Osteocyte (in vitro differentiated cells): ENCODE data around the gene RTN4. TPM values are rescaled to one million over a fixed set of nuclear protein-coding genes. Genes with fewer than 3 reads are reported as not detected.
"Not testable (repeated sequence)": the region's sequence is repeated elsewhere in the genome, so short reads cannot be mapped to it uniquely, and the experiment has no call there.

Experiments used
- DNase-seq: peaks from one replicate; pipeline ENCODE4 v3.0.0; 2021; ENCODE audit warnings: mixed read lengths; ENCODE audit not compliant: unreplicated experiment; ENCODE audit errors: extremely low spot score
- H3K27ac Mint-ChIP-seq: one replicate; pipeline ENCODE4 v1.8.0; 2021; ENCODE audit warnings: mild to moderate bottlenecking, mixed read lengths; ENCODE audit not compliant: unreplicated experiment
- H3K27me3 Mint-ChIP-seq: one replicate; pipeline ENCODE4 v1.8.0; 2021; ENCODE audit warnings: mixed read lengths; ENCODE audit not compliant: unreplicated experiment
- H3K36me3 Mint-ChIP-seq: one replicate; pipeline ENCODE4 v1.8.0; 2021; ENCODE audit warnings: mixed read lengths; ENCODE audit not compliant: unreplicated experiment
- H3K4me1 Mint-ChIP-seq: one replicate; pipeline ENCODE4 v1.8.0; 2021; ENCODE audit warnings: mixed read lengths; ENCODE audit not compliant: unreplicated experiment
- H3K4me3 Mint-ChIP-seq: one replicate; pipeline ENCODE4 v1.8.0; 2021; ENCODE audit warnings: mild to moderate bottlenecking, moderate library complexity, mixed read lengths; ENCODE audit not compliant: unreplicated experiment
- H3K9me3 Mint-ChIP-seq: one replicate; pipeline ENCODE4 v1.8.0; 2021; ENCODE audit warnings: mixed read lengths; ENCODE audit not compliant: unreplicated experiment
- CTCF ChIP-seq: fragments of 200-600 bp; sonication (generic); IDR thresholded peaks from 2 replicates; pipeline ENCODE4 v1.5.0; 2021; ENCODE audit warnings: antibody characterized with exemption, mild to moderate bottlenecking, moderate library complexity
- total RNA-seq: library from RNA; stranded (reverse); gene quantifications from 2 replicates; pipeline ENCODE4 v1.2.1, GENCODE V29; 2021

RTN4 gene
- total RNA-seq, 1 donor from 2014 or later = 532 TPM

- no peaks in the 10 kb centered on the region for H3K36me3 Mint-ChIP-seq
These were observed 7.2 kb upstream of the RTN4 start for GRCh38 chr2:55057474-55057873.

DNA sequence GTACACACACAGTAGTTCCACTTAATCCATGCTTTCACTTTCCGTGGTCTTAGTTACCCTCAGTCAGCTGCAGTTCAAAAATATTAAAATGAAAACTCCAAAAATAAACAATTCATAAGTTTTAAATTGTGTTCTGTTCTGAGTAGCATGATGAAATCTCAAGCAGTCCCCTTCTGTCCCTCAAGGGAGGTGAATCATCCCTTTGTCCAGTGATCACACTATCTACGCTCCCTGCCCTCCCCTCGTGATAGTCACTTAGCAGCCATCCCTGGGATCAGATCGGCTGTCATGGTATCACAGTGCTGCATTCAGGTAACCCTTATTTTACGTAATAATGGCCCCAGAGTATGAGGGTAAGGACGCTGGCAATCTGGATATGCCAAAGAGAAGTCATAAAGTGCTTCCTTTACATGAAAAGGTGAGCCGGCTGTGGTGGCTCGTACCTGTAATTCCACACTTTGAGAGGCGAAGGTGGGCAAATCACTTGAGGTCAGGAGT, 5.8 kb upstream of the RTN4 start:
- Mint-ChIP-seq H3K27ac (peak overlapping the region; percentile 74), H3K9me3 (no peaks in the 10 kb centered on the region), H3K4me1 (peaks cover 22% of the 10 kb centered on the region), H3K27me3 (no peaks in the 10 kb centered on the region), H3K4me3 (no peak overlapping the region), H3K36me3 (no peaks in the 10 kb centered on the region)
- TF ChIP-seq CTCF = no peak
- DNase-seq = no peak

More at GRCh38 chr2:55057474-55057873, 7.2 kb upstream of the RTN4 start:
- H3K4me1 Mint-ChIP-seq = peaks cover 9% of the 10 kb centered on the region
- no peaks in the 10 kb centered on the region for H3K27me3 Mint-ChIP-seq
- TF ChIP-seq CTCF = no peak
- H3K4me3 Mint-ChIP-seq = no peak overlapping the region
- H3K9me3 Mint-ChIP-seq = no peaks in the 10 kb centered on the region
- DNase-seq = no peak
- no peak overlapping the region for H3K27ac Mint-ChIP-seq

GRCh38 chr2:55054106-55054875, 4.0 kb upstream of the RTN4 start:
- DNase-seq = no peak
- Mint-ChIP-seq H3K27me3 (no peaks in the 10 kb centered on the region), H3K9me3 (no peaks in the 10 kb centered on the region), H3K36me3 (no peaks in the 10 kb centered on the region), H3K27ac (no peak overlapping the region), H3K4me3 (no peak overlapping the region), H3K4me1 (peaks cover 23% of the 10 kb centered on the region)
- no peak for TF ChIP-seq CTCF

DNA sequence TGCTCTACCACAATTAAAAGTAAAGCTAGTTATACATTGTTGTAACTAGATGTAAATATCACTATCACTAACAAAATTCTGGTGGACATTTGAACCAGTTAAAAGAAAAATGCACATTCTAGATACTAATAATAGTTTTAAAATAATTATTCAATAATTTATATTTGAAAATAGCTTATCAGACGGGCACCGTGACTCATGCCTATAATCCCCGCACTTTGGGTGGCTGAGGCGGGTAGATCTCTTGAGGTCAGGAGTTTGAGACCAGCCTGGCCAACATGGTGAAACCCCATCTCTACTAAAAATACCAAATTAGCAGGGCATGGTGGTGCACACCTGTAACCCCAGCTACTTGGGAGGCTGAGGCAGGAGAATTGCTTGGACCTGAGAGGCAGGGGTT, 3.0 kb upstream of the RTN4 start:
- H3K36me3 Mint-ChIP-seq, H3K9me3 Mint-ChIP-seq, H3K4me3 Mint-ChIP-seq, H3K27ac Mint-ChIP-seq, H3K27me3 Mint-ChIP-seq, DNase-seq: not testable (repeated sequence)
- H3K4me1 Mint-ChIP-seq = peaks cover 23% of the 10 kb centered on the region

DNA sequence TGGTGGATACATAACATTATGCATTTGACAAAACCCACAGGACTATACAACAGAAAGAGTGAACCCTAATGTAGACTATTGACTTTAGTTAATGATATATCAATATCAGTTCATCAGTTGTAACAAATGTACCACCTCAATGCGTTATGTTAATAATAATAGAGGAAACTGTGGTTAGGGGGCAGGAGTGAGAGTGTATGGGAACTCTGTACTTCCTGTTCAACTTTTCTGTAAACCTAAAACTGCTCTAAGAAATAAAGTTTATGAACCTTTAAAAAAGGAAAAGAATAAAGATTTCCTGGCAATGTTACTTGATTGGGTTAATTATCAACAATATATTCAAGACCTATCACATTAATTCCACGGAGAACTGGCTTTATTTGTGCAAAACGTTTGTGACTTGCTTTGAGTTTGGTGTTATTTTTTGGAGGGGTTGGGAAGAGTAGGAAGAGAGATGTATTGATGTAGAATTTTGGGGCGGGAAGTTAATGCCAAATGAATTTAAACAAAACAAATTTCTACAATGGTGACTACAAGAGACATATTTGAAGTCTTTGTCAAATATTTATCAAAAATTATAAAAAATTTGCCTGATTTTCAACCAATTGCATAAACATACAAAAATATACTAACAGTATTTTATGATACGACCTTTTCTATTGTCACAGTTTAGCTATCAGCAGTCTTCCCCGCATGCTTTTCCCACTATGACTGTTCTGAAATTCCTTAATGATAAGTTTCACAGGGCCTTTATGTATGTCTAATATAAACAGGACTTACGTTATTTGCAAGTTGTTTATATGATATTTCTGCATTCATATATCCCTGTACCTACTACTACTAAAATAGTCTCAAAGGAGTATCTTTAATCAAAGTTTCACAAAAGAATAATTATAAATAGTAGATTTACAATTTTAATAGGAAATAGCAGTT, 2.1 kb upstream of the RTN4 start:
- no peaks in the 10 kb centered on the region for H3K36me3 Mint-ChIP-seq

More for the DNA sequence above, 2.1 kb upstream of the RTN4 start:
- no peaks in the 10 kb centered on the region for H3K9me3 Mint-ChIP-seq
- peaks cover 28% of the 10 kb centered on the region for H3K4me1 Mint-ChIP-seq
- H3K4me3 Mint-ChIP-seq = peak overlapping the region; percentile 99
- H3K27ac Mint-ChIP-seq = peak overlapping the region; percentile 100
- no peak for DNase-seq
- H3K27me3 Mint-ChIP-seq = no peaks in the 10 kb centered on the region
- TF ChIP-seq CTCF = no peak
